ENCODE measurements around the gene BSN. TPM values are rescaled to one million over a fixed set of nuclear protein-coding genes. Genes with fewer than 3 reads are reported as not detected.

The BSN gene, protein sequence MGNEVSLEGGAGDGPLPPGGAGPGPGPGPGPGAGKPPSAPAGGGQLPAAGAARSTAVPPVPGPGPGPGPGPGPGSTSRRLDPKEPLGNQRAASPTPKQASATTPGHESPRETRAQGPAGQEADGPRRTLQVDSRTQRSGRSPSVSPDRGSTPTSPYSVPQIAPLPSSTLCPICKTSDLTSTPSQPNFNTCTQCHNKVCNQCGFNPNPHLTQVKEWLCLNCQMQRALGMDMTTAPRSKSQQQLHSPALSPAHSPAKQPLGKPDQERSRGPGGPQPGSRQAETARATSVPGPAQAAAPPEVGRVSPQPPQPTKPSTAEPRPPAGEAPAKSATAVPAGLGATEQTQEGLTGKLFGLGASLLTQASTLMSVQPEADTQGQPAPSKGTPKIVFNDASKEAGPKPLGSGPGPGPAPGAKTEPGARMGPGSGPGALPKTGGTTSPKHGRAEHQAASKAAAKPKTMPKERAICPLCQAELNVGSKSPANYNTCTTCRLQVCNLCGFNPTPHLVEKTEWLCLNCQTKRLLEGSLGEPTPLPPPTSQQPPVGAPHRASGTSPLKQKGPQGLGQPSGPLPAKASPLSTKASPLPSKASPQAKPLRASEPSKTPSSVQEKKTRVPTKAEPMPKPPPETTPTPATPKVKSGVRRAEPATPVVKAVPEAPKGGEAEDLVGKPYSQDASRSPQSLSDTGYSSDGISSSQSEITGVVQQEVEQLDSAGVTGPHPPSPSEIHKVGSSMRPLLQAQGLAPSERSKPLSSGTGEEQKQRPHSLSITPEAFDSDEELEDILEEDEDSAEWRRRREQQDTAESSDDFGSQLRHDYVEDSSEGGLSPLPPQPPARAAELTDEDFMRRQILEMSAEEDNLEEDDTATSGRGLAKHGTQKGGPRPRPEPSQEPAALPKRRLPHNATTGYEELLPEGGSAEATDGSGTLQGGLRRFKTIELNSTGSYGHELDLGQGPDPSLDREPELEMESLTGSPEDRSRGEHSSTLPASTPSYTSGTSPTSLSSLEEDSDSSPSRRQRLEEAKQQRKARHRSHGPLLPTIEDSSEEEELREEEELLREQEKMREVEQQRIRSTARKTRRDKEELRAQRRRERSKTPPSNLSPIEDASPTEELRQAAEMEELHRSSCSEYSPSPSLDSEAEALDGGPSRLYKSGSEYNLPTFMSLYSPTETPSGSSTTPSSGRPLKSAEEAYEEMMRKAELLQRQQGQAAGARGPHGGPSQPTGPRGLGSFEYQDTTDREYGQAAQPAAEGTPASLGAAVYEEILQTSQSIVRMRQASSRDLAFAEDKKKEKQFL (N-terminal part only)
- total RNA-seq: under 1 TPM in 3 of 4 donors, not detected in 1; under 0.01 to 0.32 (median 0.27) TPM

DNA sequence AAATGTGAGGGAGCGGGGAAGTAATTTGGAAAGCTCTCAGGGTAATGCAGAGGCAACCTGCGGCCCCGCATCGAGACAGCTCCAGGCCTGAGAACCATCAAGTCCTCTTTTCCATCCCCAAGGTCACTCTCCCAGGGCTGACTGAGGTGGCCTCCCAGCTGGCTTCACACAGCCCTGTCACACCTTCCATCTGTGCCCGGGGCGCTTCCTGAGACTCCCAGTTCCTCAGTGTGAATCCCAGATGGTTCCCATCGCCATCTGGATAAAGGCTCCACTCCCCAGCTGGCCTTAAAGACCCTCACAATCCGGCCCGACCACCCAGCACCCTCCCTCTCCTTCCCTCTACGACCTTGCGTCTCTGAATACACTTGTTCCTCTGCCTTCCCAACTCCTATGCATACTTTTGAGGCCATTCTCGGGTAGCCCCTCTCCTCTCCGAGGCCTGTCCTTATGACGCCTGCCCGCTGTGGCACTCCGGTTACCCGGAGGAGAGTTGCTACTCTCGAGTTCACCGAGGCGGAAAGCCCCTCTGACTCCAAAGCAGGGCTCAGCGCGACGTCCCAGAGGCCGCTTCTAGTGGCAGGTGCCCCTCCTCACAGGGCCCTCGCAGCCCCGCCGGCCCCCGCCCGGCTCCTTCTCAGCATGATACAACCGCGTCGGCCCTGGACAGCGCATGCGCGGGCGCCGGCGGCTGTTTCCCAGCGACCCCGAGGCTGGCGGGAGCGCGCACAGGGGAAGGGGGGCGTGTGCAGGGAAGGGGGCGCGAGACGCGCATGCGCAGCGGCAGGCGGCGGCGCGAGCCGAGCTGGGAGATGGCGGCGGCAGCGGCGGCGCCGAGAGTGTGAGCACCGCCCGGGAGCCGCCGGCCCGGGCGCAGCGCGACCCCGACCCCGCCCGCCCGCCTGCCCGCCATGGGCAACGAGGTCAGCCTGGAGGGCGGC is at the start of gene BSN:
Gene BSN (plus strand): TSS at position 786 of the 941 bp plus-strand sequence. CDS start 126 bp downstream, at position 912.
- peak within 1 kb of the TSS; percentile 38 to 74 (median 54) for H3K4me3 ChIP-seq
- no peaks in the 10 kb centered on the region for H3K36me3 ChIP-seq
- H3K9me3 ChIP-seq: no peaks in the 10 kb centered on the region
- intact Hi-C loops (cut with DNase I; ENCODE audit: low total_unique reads): no loop called here
- peak within 1 kb of the TSS; percentile 40 to 79 (median 62) for H3K27ac ChIP-seq
- H3K27me3 ChIP-seq: peaks cover 35% of the 10 kb centered on the region
- peak; percentile 85 for DNase-seq
- 8% methylated on average over 63 of the region's 76 CpGs; no CpG with 5 or more reads in 1 of the 2 donors for WGBS, 2 donors (ENCODE audit: low coverage in 1 of 2)
- no peak for TF ChIP-seq POLR2AphosphoS5 (IDR thresholded peaks at IDR 0.05)
- TF ChIP-seq CTCF (IDR thresholded peaks at IDR 0.05): no peak
- no peak for TF ChIP-seq POLR2A (IDR thresholded peaks at IDR 0.05)
- no peak for TF ChIP-seq EP300 (IDR thresholded peaks at IDR 0.05; ENCODE audit: low read depth)
- peaks cover 4 to 19% (median 15%) of the 10 kb centered on the region in 4 donors for H3K4me1 ChIP-seq
- in situ Hi-C loops (cut with MboI; ENCODE audit: low pct_ligation_motif_present in 1 of 4, low pct_unique_long_range_greater_than_20kb in 1 of 4, low sequenced_read_pairs in 3 of 4): no loop called here

- Histone ChIP-seq H3K27me3 (no peaks in the 10 kb centered on the region), H3K4me3 (no peak overlapping the region), H3K9me3 (no peaks in the 10 kb centered on the region), H3K27ac (no peak overlapping the region), H3K4me1 (peaks cover 0 to 17% (median 4%) of the 10 kb centered on the region in 4 donors), H3K36me3 (peaks cover 0 to 13% (median 5%) of the 10 kb centered on the region in 4 donors)
- in situ Hi-C loops (cut with MboI; ENCODE audit: low pct_ligation_motif_present in 1 of 4, low pct_unique_long_range_greater_than_20kb in 1 of 4, low sequenced_read_pairs in 3 of 4) (no loop called here), intact Hi-C loops (cut with DNase I; ENCODE audit: low total_unique reads) (no loop called here)
- TF ChIP-seq EP300 (IDR thresholded peaks at IDR 0.05; ENCODE audit: low read depth) (no peak), POLR2AphosphoS5 (IDR thresholded peaks at IDR 0.05) (no peak), POLR2A (IDR thresholded peaks at IDR 0.05) (no peak), CTCF (IDR thresholded peaks at IDR 0.05) (no peak)
- 86 to 91% methylated on average over 3 of the region's 3 CpGs for WGBS, 2 donors (ENCODE audit: low coverage in 1 of 2)
- no peak for DNase-seq
Observed at GRCh38 chr3:49506906-49507305, 47.4 kb upstream of the BSN start.

- intact Hi-C loops (cut with DNase I; ENCODE audit: low total_unique reads) (no loop called here), in situ Hi-C loops (cut with MboI; ENCODE audit: low pct_ligation_motif_present in 1 of 4, low pct_unique_long_range_greater_than_20kb in 1 of 4, low sequenced_read_pairs in 3 of 4) (no loop called here)
- no peak overlapping the region for H3K4me3 ChIP-seq
- no peak overlapping the region for H3K27ac ChIP-seq
- DNase-seq: no peak
- H3K9me3 ChIP-seq: no peaks in the 10 kb centered on the region
- 0 to 38% methylated on average over 1 to 2 of the region's 2 CpGs for WGBS, 2 donors (ENCODE audit: low coverage in 1 of 2)
- no peaks in the 10 kb centered on the region for H3K27me3 ChIP-seq
- peaks cover 0 to 14% (median 2%) of the 10 kb centered on the region in 4 donors for H3K4me1 ChIP-seq
- H3K36me3 ChIP-seq: peaks cover 0 to 25% (median 9%) of the 10 kb centered on the region in 4 donors
- TF ChIP-seq EP300 (IDR thresholded peaks at IDR 0.05; ENCODE audit: low read depth): no peak
- no peak for TF ChIP-seq POLR2A (IDR thresholded peaks at IDR 0.05)
- TF ChIP-seq CTCF (IDR thresholded peaks at IDR 0.05): no peak
- no peak for TF ChIP-seq POLR2AphosphoS5 (IDR thresholded peaks at IDR 0.05)
Observed at GRCh38 chr3:49509028-49509561, 45.2 kb upstream of the BSN start.
